HS-27A (cell line): Measurements from ENCODE around the gene RNF187.
A peak's percentile ranks its signal among the peaks of the same experiment; 100 is the strongest.

Source experiments
- DNase-seq: peaks from one replicate; pipeline ENCODE4 v3.0.0-alpha.2; 2012; ENCODE audit warnings: low read depth, missing footprints

RNF187 gene

DNA sequence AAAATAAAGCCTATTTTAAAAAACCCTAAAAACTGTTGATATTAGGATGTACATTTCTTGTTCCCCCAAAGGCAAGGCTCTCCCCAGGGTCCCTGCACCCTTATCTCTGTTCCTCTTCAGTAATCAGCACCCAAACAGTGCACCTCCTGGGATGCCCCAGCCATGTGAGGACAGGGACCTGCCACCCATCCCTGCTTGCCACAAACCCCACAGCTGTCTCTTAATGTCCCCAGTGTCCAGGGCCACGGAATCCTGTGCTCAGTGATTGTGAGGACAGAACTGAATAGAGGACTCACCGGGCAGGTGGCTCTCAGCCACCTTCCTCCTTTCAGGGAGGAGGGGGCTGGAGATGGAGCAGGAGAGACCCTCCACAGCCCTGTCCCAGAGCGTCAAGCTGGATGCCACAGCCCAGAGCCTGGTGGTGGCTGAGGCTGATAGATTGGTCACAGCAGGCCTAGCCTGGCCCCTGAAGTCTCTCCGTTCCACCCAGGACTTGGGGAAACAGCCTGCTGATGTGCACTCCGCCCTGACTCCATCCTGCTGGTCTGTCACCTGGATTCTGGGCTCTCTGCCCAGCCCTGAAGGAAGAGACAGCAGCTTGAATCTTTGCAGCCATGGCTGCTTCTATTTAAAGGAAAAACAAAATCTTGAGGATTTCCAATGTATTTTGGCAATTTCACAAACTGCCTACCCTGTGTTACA is 23.1 kb downstream of the RNF187 start:
- DNase-seq = no peak

DNA sequence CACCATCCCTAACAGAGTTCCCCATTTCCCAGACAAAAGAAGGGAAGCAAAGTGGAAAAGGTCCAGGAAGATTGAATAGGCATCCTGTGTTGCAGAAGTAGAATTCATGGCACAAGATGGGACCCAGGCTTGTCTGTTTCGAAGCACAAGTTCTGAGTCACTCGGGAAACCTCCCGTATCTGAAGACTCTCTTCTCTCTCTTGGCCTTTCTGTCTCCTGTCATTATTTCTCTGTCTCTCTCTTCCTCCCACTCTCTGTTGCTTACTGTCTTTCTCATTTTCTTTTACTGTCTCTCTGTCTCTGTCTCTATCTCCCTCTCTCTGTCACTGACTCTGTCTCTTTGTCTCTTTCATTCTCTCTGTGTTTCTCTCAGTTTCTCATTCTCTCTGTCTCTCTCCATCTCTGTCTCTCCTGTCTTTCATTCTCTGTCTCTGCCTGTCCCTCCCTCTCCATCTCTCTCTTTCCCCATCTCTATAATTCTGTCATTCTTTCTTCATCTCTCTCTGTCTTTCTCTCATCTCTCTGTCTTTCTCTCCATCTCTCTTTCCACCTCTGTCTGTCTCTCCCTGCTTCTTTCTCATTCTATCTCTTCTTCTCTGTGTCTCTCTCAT is 23.7 kb downstream of the RNF187 start:
- no peak for DNase-seq

DNA sequence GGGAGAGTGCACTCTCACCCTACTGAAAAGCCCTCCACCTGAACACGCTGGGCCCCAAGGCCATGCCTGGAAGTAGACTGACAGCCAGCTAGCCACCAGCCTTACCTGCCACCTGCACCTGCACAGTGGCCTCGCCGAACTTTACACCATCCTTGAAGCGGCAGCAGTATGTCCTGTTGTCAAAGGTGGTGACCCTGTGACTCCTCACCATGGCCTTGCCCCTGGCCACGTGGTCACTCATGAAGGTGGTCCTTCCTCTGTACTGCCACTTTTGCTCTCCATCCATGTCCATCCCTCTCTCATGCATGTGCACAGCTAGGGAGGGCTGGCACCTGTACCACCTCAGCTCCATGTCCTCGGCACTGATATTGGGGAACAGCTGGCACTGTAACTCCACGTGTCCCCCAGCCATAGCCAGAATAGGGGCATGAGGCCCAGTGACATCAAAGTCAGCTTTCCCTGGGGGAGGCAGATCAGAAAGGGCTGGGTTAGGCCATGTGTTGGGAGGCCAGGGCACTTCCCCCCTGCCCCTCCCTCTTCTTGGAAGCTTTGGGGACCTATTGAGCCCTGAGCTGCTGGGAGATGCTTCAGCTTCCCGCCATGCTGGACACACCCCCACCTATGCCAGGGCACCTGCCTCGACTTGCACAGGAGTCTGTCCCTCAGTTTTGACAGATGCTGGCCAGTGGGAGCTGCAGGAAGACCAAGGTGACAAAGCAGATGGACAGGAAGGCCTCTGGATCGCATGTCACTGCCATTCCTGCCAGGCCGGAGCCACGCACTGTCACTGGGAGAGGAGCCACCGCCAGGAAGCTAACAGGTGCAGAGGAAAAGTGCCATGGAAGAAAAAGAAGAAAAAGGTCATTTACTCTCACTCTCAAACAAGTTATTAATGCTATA is 24.6 kb downstream of the RNF187 start:
- no peak for DNase-seq

DNA sequence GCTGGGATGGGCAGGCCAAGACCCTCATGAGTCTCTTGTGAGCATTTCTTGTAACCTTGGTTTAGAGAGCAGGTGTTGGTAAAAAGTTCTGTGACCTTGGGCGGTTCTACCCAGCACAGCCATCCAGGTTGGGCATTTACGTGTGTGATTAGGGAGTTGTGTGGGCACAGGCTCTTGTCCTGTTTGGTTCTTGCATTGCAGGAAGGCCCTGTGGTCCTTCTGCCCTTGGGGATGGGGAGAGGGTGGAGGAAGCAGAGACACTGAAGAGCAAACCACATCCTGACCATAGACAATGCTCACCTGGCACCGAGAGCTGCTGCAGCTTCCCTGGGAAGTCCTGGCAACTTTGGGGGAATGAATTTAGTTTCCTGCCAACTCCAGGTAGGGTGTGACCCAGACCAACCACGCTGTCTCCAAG is 25.6 kb downstream of the RNF187 start:
- no peak for DNase-seq

DNA sequence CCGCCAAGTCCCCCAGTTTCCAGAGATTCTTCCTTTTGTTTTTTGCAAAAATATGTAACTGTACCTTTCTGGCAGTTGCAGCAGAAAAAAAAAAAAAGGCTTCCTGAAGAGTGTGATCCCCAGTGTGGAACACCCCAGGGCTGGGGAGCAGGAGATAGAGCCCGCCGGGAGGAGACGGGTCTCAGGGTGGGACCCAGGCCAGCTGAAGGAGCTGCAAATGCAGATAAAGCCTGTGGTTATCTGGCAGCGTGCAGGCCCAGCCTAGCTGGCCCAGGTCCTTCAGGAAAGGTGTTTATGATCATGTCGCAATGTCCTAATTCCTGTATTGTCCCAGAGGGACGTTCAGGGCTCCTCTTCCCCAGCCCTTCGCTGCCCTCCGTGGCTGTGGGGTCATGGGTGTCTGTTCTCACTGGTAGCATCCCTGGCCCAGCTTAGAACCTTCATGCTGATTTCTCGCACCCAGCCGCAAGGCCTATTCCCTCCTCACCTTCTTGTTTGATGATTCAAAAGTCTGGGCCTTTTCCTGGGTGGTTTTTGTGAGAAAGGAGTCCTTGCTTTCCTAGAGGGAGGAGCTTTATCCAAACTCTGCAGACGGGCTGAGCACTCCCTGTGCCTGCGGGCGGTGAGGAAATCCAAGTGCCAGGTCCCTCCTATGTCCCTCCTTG is 26.2 kb downstream of the RNF187 start:
- DNase-seq = no peak

DNA sequence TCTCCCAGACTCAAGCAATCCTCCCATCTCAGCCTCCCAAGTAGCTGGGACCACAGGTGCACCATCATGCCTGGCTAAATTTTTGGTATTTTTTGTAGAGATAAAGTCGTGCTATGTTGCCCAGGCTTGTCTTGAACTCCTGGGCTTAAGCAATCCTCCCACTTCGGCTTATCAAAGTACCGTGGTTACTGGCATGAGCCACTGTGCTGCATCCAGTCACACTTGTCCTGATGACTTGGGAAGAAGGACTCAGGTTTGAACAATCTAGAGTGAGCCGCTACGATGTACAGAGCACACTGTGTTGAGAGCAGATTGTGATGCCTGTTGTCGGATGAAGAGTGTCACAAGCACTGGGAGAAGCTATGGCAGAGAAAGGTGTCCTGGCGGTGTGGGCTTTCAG is 27.2 kb downstream of the RNF187 start:
- DNase-seq = no peak

DNA sequence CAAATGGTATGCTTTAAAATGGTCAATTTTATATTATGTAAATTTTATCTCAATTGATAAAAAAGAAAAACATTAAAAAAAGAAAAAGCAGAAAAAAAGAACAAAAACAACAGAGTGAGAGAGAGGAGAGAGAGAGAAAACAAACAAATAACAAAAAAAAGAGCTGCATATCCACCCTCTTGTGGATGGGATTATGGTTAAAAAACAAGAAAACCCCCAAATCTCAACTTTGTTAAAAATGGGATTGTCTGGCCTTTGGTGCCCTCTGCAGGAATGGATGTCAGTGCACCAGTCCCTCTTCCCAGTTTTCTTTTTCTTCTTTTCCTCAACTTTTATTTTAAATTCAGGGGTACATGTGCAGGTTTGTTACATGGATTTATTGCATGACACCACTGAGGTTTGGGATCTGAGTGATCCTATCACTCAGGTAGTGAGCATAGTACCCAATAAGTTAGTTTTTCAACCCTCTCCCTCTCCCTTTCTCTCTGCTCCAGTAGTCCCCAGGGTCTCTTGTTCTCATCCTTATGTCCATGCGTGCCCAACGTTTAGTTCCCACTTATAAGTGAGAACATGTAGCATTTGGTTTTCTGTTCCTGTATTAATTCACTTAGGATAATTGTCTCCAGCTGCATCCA is 28.1 kb downstream of the RNF187 start:
- peak; percentile 3 for DNase-seq

DNA sequence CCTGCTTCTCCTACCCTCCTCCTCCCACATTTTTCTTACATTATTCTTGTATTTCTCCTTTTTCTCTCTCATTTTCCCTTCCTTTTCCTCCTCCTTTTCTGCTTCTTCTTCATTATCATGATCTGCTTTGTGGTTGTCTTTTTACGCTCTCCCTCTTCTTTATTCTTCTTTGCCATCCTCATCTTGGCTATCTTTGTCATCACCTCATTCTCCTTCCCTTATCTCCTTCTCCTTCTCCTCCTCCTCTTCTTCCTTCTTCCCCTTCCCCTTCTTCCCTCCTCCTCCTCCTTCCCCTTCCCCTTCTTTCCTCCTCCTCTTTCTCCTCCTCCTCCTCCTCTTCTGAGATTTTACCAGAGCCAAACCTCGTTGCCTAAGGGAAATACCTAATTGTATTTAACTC is 30.5 kb downstream of the RNF187 start:
- no peak for DNase-seq

DNA sequence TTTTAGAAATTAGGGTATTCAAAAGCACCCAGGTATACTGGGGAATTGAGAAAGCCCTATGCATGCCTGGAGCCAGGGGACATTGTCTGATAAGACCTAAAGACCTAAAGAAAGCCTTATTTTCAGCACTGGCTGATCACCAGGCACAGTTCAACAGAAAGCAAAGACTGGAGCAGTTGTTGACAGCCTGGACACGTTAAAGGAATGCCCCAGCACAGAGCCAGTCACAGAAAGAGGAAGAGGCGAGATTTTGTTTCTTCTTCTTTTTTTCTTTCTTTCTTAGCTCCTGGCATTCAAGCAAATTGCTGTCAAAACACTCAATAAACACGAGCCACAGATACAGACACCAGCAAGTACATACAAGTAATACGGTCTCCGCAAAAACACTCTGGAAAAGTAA is 40.4 kb downstream of the RNF187 start:
- DNase-seq = no peak

DNA sequence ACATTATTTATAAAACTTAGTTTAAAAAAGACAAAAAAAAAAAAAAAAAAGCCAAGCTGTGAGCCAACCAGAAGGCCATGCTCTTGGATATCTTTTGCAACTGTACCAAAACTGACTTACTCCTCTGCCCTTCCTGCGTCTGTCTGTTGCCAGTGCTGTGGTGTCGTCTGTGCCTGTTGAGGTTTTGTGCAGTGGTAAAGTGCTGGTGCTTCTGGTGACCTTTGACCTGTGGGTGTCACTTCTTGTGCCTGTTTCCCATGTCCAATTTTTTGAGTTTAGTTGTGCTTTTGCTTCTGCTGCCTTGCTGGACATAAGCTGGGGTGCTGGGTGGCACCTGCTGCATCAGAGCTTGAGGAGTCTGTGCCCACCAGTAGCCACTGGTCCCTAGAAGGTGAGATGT is 41.4 kb downstream of the RNF187 start:
- no peak for DNase-seq

DNA sequence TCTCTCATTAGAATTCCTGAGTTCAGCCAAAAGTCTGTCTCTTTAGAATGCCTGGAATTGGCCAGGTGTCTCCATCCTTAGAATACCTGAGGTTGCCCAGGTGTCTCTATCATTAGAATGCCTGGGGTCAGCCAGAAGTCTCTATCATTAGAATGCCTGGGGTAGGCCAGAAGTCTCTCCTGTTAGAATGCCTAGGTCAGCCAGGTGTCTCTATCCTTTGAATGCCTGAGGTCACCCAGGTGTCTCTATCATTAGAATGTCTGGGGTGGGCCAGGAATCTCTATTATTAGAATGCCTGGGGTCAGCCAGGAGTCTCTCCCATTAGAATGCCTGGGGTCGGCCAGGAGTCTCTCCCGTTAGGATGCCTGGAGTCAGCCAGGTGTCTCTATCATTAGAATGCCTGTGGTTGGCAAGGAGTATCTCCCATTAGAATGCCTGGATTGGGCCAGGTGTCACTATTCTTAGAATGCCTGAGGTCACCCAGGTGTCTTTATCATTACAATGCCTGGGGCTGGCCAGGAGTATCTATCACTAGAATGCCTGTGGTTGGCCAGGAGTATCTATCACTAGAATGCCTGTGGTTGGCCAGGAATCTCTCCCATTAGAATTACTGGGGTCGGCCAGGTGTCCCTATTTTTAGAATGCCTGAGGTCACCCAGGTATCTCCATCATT is 43.0 kb downstream of the RNF187 start:
- no peak for DNase-seq

DNA sequence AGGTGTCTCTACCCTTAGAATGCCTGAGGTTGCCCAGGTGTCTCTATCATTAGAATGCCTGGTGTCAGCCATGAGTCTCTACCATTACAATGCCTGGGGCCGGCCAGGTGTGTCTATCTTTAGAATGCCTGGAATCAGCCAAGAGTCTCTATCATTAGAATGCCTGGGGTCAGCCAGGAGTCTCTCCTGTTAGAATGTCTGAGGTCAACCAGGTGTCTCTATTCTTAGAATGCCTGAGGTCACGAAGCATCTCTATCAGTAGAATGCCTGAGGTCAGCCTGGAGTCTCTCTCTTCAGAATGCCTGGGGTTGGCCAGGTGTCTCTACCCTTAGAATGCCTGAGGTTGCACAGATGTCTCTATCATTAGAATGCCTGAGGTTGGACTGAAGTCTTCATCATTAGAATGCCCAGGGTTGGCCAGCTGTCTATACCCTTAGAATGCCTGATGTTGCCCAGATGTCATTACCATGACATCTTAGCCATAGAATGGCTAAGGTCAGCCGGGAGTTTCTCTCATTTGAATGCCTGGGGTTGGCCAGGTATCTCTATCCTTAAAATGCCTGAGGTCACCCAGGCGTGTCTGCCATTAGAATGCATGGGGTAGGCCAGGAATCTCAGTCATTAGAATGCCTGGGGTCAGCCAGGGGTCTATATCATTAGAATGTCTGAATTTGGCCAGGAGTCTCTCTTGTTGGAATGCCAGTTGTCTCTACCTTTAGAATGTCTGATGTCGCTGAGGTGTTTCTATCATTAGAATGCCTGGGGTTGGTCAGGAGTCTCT is 44.0 kb downstream of the RNF187 start:
- DNase-seq = no peak

DNA sequence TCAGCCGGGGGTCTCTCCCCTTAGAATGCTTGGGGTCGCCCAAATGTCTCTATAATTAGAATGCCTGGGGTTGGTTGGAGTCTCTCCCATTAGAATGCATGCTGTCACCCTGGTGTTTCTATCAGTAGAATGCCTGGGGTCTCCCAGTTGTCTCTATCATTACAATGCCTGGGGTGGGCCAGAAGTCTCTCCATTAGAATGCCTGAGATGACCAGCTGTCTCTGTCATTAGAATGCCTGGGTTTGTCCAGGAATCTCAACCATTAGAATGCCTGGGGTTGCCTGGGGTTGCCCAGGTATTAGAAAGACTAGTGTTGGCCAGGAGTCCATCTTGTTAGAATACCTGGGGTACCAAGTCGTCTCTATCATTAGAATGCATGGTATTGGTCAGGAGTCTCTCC is 51.6 kb downstream of the RNF187 start:
- no peak for DNase-seq

DNA sequence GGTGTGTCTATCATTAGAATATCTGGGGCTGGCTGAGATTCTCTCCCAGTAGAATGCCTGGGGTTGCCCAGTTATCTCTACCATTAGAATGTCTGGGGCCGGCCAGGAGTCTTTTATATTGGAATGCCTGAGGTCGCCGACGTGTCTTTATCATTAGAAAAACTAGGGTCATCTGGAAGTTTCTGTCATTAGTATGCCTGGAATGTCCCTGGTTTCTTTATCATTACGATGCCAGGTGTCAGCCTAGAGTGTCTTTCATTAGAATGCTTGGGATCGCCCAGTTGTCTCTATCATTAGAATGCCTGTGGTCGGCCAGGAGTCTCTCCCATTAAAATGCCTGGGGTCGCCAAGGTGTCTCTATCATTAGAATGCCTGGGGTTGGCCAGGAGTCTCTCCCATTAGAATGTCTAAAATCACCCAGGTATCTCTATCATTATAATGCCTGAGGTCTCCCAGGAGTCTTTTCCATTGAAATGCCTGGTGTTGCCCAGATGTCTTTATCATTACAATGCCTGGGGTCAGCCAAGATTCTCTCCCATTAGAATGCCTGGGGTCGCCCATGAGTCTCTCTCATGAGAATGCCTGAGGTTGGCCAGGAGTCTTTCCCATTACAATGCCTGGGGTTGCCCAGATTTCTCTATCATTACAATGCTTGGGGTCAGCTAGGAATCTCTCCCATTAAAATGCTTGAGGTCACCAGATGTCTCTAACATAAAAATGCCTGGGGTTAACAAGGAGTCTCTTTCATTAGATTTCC is 53.2 kb downstream of the RNF187 start:
- DNase-seq = no peak

DNA sequence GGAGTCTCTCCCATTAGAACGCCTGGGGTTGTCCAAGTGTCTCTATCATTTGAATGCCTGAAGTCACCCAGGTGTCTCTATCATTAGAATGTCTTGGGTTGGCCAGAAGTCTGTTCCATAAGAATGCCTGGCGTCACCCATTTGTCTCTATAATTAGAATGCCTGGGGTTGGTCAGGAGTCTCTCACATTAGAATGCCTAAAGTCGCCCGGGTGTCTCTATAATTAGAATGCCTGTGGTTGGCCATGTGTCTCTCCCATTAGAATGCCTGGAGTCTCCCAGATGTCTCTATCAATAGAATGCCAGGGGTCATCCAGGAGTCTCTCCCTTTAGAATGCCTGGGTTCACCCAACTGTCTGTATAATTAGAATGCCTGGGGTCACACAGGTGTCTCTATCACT is 54.5 kb downstream of the RNF187 start:
- DNase-seq = no peak

DNA sequence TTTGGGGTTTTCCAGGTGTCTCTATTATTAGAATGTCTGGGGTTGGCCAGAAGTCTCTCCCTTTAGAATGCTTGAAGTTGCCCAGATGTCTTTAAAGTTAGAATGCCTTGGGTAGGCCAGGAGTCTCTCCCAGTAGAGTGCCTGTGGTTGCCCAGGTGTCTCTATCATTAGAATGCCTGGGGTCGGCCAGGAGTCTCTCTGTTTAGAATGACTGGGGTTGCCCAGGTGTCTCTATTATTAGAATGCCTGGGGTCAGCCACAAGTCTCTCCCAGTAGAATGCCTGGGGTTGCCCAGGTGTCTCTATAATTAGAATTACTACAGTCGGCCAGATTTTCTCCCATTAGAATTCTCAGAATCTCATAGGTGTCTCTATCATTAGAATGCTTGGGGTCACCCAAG is 55.2 kb downstream of the RNF187 start:
- DNase-seq = no peak

DNA sequence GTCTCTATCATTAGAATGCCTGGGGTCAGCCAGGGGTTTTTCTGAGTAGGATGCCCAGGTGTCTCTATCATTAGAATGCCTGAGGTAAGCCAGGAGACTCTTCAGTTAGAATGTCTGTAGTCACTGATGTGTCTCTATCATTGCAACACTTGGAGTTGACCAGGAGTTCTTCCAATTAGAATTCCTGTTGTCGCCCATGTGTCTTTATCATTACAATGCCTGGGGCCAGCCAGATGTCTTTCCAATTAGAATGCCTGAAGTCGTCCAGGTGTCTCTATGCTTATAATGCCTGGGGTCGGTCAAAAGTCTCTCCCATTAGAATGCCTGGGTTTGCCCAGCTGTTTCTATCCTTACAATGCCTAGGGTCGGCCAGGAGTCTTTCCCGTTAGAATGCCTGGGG is 55.8 kb downstream of the RNF187 start:
- DNase-seq = no peak

DNA sequence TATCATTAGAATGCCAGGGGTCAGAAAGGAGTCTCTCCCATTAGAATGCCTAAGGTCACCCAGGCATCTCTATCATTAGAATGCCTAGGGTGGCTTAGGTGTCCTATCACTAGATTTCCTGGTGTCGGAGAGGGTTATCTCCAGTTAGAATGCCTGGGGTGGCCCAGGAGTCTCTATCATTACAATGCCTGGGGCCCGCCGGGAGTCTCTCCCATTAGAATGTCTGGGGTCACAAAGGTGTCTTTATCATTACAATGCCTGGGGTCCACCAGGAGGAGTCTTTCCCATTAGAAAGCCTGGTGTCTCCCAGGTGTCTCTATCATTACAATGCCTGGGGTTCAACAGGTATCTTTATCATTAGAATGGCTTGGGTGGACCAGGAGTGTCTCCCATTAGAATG is 56.2 kb downstream of the RNF187 start:
- no peak for DNase-seq

DNA sequence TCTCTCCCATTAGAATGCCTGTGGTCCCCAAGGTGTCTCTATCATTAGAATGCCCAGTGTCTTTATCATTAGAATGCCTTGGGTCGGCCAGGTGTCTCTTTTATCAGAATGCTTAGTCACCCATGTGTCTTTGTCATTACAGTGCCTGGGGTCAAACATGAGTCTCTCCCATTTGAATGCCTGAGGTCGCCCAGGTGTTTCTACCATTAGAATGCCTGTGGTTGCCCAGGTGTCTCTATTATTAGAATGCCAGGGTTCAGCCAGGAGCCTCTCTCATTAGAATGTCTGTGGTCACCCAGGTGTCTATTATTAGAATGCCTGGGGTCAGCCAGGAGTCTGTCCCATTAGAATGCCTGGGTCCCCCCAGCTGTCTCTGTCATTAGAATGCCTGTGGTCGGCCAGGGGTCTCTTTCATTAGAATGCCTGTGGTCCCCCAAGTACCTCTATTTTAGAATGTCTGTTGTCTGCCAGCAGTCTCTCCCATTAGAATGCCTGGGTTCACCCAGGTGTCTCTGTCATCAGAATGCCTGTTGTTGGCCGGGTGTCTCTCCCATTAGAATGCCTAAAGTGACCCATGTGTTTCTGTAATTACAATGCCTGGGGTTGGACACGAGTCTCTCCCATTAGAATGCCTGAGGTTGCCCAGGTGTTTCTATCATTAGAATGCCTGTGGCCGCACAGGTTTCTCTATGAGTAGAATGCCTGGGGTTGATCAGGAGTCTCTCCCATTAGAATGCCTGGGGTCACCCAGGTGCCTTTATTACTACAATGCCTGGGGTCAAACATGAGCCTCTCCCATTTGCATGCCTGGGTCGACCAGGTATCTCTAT is 57.1 kb downstream of the RNF187 start:
- no peak for DNase-seq
